ENCODE data around the gene IL4R. TPM values are rescaled to one million over a fixed set of nuclear protein-coding genes. Genes with fewer than 3 reads are reported as not detected.

IL4R gene
- total and polyA plus RNA-seq, 3 experiments from 2014 or later = 41.6 to 142 (median 140) TPM

DNA sequence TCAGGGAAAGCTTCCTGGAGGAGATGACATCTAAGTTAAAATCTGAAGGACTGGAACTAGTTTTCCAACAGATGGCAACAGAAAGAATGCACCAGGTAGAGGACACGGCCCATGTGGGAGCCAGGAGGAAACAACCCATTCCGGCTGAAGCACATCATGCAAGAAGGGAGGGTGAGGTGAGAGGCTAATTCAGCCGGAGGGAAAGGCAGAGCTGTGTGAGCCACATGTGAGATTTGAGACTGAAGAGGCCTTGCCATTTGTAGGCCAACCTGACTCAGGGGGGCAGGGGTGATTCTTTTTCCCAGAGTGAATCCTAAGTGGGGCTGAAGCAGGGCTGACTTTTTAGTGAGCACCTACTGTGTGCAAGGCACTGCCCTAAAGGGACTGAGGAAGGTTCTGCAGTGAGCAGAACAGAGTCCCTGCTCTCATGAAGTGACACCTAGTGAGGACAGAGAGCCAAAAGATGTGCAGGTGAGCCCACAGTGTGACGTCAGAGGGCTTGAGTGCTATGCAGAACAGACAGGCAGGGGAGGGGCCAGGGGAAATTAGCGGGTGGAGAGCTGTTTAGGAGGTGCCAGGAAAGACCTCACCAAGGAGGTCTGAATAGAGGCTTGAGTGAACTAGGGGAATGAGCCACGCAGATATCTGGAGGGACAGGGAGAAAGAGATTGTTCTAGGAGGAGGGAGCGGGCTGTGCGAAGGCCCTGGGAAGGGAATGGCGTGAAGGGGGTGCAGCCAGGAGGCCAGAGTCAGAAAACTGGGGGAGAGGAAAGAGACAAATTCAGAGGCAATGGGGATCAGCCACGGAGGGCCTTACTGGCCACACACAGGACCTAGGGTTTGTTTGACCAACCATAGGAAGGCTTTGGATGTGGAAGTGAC, 68.4 kb downstream of the IL4R start:
- Mint-ChIP-seq H3K9me3 (peaks cover 6 to 10% (median 8%) of the 10 kb centered on the region in 5 donors), H3K4me3 (no peak overlapping the region), H3K27me3 (no peaks in the 10 kb centered on the region), H3K4me1 (peaks cover 17 to 24% (median 23%) of the 10 kb centered on the region in 3 donors), H3K27ac (peak overlapping the region in 4 of 8 donors; percentile 22 to 65 (median 52)), H3K36me3 (peaks cover 0 to 13% (median 3%) of the 10 kb centered on the region in 3 donors)
- POLR2A ChIA-PET = no interaction called here
- H3K9me3 ChIP-seq (ENCODE audit: low read length) = no peaks in the 10 kb centered on the region
- H3K4me1 ChIP-seq (ENCODE audit: insufficient read depth, low read length) = peaks cover 19% of the 10 kb centered on the region
- no peaks in the 10 kb centered on the region for H3K36me3 ChIP-seq (ENCODE audit: insufficient read depth, low read length)
- CTCF ChIA-PET = no interaction called here
- H3K27me3 ChIP-seq (ENCODE audit: insufficient read depth, low read length, poor library complexity, severe bottlenecking) = no peaks in the 10 kb centered on the region
- H3K27ac ChIP-seq (ENCODE audit: low read depth, low read length) = no peak overlapping the region
- DNase-seq = no peak
- H3K4me3 ChIP-seq (ENCODE audit: low read length) = no peak overlapping the region

DNA sequence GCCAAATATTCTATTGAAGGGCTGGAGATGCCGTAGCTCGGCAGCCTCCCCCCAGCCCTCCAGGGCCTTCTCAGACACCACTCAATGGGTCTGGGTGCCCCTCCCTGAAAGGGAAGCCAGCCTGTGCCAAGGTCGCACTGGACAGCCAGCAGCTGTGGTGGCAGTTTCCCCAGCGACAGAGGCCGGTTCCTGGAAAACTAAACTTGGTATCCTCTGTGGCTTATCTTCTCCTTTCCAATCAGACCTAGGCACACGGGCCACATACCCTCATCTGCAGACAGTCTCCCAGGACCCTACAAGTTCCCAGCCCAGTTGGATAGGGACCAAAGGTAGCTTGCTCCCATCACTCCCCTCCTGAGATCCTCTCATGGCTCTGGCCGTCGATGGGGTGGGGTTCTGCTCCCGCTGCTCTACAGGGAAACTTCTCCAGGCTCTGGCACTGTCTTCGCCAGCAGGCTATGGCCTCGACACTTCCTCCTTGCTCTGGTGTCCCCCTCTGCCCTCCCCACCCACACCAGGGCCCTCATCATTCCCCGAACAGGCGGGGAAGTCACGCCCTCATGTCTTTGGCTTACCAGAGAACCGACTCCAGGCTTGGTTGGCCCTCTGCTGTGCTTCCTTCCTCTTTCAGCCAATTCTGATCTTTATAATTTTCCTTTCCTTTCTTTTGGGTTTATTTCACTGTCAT, 69.9 kb downstream of the IL4R start:
- Histone ChIP-seq H3K4me1 (ENCODE audit: insufficient read depth, low read length) (peaks cover 6% of the 10 kb centered on the region), H3K36me3 (ENCODE audit: insufficient read depth, low read length) (no peaks in the 10 kb centered on the region), H3K27ac (ENCODE audit: low read depth, low read length) (no peak overlapping the region), H3K27me3 (ENCODE audit: insufficient read depth, low read length, poor library complexity, severe bottlenecking) (no peaks in the 10 kb centered on the region), H3K9me3 (ENCODE audit: low read length) (no peaks in the 10 kb centered on the region), H3K4me3 (ENCODE audit: low read length) (no peak overlapping the region)
- Mint-ChIP-seq H3K36me3 (peaks cover 0 to 13% (median 3%) of the 10 kb centered on the region in 3 donors), H3K4me3 (no peak overlapping the region), H3K4me1 (peaks cover 6 to 10% (median 9%) of the 10 kb centered on the region in 3 donors), H3K27me3 (no peaks in the 10 kb centered on the region), H3K27ac (no peak overlapping the region), H3K9me3 (peaks cover 6 to 10% (median 8%) of the 10 kb centered on the region in 5 donors)
- CTCF ChIA-PET = interaction anchor here (1.2 to 1.4 kb wide), 2 partner anchors 9 to 10 kb away, joined by 3 read pairs; no protein-coding TSS in a partner anchor
- DNase-seq = no peak
- POLR2A ChIA-PET = no interaction called here

DNA sequence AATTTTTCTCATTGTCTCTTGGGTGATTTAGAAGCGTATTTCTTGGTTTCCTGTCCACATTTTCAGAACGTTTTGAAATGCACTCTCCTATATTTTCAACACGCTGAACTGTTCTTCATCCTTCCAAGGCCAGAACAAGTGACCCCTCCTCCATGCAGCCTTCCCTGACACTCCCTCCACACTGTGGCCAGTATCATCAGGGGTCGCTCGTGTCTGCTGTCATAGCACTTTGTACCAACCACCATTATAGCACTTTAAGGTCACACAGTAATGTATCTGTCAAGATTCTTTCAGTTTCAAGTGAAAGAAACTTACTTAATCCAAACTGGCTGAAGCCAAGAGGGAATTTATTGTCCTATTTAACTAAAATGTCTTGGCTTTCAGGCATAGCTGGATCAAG, 70.7 kb downstream of the IL4R start:
- no peaks in the 10 kb centered on the region for H3K9me3 ChIP-seq (ENCODE audit: low read length)
- H3K4me3 Mint-ChIP-seq = peak overlapping the region in 1 of 7 donors; percentile 20
- H3K27me3 ChIP-seq (ENCODE audit: insufficient read depth, low read length, poor library complexity, severe bottlenecking) = no peaks in the 10 kb centered on the region
- no peaks in the 10 kb centered on the region for H3K27me3 Mint-ChIP-seq
- no peak for DNase-seq
- H3K9me3 Mint-ChIP-seq = peaks cover 6 to 11% (median 9%) of the 10 kb centered on the region in 5 donors
- H3K27ac ChIP-seq (ENCODE audit: low read depth, low read length) = no peak overlapping the region
- no peaks in the 10 kb centered on the region for H3K36me3 ChIP-seq (ENCODE audit: insufficient read depth, low read length)
- peaks cover 3 to 7% (median 5%) of the 10 kb centered on the region in 3 donors for H3K4me1 Mint-ChIP-seq
- H3K36me3 Mint-ChIP-seq = peaks cover 0 to 13% (median 3%) of the 10 kb centered on the region in 3 donors
- CTCF ChIA-PET = interaction anchor here (1.2 to 1.7 kb wide), 3 partner anchors 9 to 17 kb away, joined by 3 to 5 read pairs (median 3); no protein-coding TSS in a partner anchor
- H3K4me3 ChIP-seq (ENCODE audit: low read length) = no peak overlapping the region
- H3K4me1 ChIP-seq (ENCODE audit: insufficient read depth, low read length) = no peaks in the 10 kb centered on the region
- H3K27ac Mint-ChIP-seq = no peak overlapping the region
- POLR2A ChIA-PET = no interaction called here

DNA sequence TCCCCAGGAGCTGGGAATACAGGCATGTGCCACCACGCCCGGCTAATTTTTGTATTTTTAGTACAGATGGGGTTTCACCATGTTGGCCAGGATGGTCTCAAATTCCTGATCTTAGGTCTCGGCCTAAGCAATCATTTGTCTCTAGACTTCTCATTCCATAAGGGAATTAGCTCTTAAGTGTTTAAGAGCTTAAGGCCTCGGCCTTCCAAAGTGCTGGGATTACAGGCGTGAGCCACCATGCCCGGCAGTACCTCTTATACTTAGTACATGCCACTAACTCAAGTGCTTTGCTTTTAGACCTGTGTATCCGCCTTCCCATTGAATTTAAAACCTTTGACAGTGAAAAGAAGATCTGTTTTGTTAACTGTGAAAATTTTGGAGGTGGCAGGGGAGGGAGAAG, 71.6 kb downstream of the IL4R start:
- no peaks in the 10 kb centered on the region for H3K4me1 ChIP-seq (ENCODE audit: insufficient read depth, low read length)
- no peak overlapping the region for H3K27ac ChIP-seq (ENCODE audit: low read depth, low read length)
- POLR2A ChIA-PET = no interaction called here
- Mint-ChIP-seq H3K4me3 (no peak overlapping the region), H3K9me3 (peaks cover 6 to 14% (median 9%) of the 10 kb centered on the region in 5 donors), H3K36me3 (peaks cover 0 to 13% (median 3%) of the 10 kb centered on the region in 3 donors), H3K4me1 (peaks cover 3 to 9% (median 6%) of the 10 kb centered on the region in 3 donors), H3K27me3 (no peaks in the 10 kb centered on the region), H3K27ac (no peak overlapping the region)
- no peaks in the 10 kb centered on the region for H3K27me3 ChIP-seq (ENCODE audit: insufficient read depth, low read length, poor library complexity, severe bottlenecking)
- H3K36me3 ChIP-seq (ENCODE audit: insufficient read depth, low read length) = no peaks in the 10 kb centered on the region
- DNase-seq = no peak
- H3K9me3 ChIP-seq (ENCODE audit: low read length) = no peaks in the 10 kb centered on the region
- CTCF ChIA-PET = interaction anchor here (1.2 to 1.7 kb wide), 2 partner anchors 18 to 61 kb away, joined by 3 to 5 read pairs; no protein-coding TSS in a partner anchor
- no peak overlapping the region for H3K4me3 ChIP-seq (ENCODE audit: low read length)

DNA sequence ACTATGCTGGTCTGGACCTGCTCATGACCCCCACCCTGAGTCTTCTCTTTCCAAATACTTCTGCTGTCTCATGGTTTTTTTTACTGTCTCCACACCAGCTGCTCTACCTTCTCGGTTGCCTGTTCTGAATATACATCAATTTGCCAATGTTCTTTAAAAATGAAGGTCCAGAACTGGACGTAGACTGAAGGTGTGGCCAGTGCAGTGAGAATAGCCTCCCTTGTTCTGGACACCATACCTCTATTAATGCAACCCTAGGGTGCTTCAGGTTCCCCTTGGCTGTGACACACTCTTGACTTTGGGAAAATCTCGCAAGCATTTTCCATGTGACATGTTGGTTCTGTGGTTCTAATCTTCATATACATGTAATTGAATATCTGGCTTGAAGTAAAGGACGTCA, 72.9 kb downstream of the IL4R start:
- ChIA-PET POLR2A (no interaction called here), CTCF (interaction anchor here (1.3 kb wide), 1 partner anchor 15 kb away, joined by 4 read pairs; no protein-coding TSS in a partner anchor)
- peaks cover 3 to 6% (median 4%) of the 10 kb centered on the region in 3 donors for H3K4me1 Mint-ChIP-seq
- Histone ChIP-seq H3K36me3 (ENCODE audit: insufficient read depth, low read length) (no peaks in the 10 kb centered on the region), H3K4me1 (ENCODE audit: insufficient read depth, low read length) (no peaks in the 10 kb centered on the region), H3K4me3 (ENCODE audit: low read length) (no peak overlapping the region), H3K9me3 (ENCODE audit: low read length) (no peaks in the 10 kb centered on the region), H3K27me3 (ENCODE audit: insufficient read depth, low read length, poor library complexity, severe bottlenecking) (no peaks in the 10 kb centered on the region), H3K27ac (ENCODE audit: low read depth, low read length) (no peak overlapping the region)
- H3K9me3 Mint-ChIP-seq = peaks cover 6 to 16% (median 9%) of the 10 kb centered on the region in 5 donors
- DNase-seq = no peak
- no peaks in the 10 kb centered on the region for H3K27me3 Mint-ChIP-seq
- H3K27ac Mint-ChIP-seq = no peak overlapping the region
- H3K36me3 Mint-ChIP-seq = peaks cover 0 to 13% (median 3%) of the 10 kb centered on the region in 3 donors
- no peak overlapping the region for H3K4me3 Mint-ChIP-seq

DNA sequence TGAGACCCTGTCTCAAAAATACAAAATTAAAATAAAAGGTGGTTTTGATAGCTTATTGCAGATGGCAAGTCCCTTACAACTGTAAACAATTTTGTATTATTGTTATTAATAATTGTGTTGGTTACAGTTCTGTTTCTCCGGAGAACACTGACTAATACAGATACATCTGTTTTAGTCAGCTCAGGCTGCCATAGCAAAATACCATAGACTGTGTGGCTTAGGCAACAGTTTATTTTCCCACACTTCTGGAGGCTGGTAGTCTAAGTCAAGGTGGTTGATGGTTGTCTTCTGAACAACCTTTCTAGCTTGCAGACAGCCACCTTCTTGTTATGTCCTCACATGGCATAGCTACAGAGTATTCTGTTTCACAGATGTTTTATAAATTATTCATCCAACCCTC, 74.0 kb downstream of the IL4R start:
- no peak for DNase-seq
- Histone ChIP-seq H3K4me3 (ENCODE audit: low read length) (no peak overlapping the region), H3K27me3 (ENCODE audit: insufficient read depth, low read length, poor library complexity, severe bottlenecking) (no peaks in the 10 kb centered on the region), H3K9me3 (ENCODE audit: low read length) (no peaks in the 10 kb centered on the region), H3K36me3 (ENCODE audit: insufficient read depth, low read length) (no peaks in the 10 kb centered on the region), H3K27ac (ENCODE audit: low read depth, low read length) (no peak overlapping the region), H3K4me1 (ENCODE audit: insufficient read depth, low read length) (no peaks in the 10 kb centered on the region)
- ChIA-PET POLR2A (no interaction called here), CTCF (interaction anchor here (1.3 to 2.2 kb wide), 3 partner anchors 12 to 20 kb away, joined by 4 to 6 read pairs (median 6); no protein-coding TSS in a partner anchor)
- Mint-ChIP-seq H3K27ac (peak overlapping the region in 1 of 8 donors; percentile 8), H3K9me3 (peaks cover 9 to 26% (median 17%) of the 10 kb centered on the region in 5 donors), H3K27me3 (no peaks in the 10 kb centered on the region), H3K36me3 (peaks cover 0 to 20% (median 3%) of the 10 kb centered on the region in 3 donors), H3K4me3 (no peak overlapping the region), H3K4me1 (peaks cover 3 to 7% (median 6%) of the 10 kb centered on the region in 3 donors)

DNA sequence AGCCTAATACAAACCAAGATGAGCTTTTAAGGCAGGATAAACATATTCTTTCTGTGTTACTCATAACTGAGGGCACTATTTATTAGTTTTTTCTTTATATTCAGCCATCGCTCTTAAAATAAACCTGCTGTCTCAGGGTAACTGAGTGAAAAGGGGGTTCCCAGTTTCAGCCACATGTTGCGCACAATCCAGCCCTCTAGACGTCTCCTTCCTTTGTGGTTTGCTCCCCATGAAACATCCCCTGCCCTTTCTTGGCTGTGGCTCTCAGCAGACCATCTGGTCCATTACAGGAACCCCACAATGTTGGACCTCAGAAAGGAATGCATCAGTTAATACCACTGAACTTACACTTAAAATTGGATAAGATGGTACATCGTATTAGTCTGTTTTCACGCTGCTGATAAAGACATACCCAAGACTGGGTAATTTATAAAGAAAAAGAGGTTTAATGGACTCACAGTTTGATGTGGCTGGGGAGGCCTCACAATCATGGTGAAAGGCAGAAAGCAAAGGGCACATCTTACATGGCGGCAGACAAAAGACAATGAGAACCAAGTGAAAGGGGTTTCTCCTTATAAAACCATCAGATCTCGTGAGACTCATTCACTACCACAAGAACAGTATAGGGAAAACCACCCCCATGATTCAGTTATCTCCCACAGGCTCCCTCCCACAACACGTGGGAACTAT, 75.6 kb downstream of the IL4R start:
- H3K4me1 ChIP-seq (ENCODE audit: insufficient read depth, low read length) = no peaks in the 10 kb centered on the region
- peaks cover 10 to 17% (median 16%) of the 10 kb centered on the region in 3 donors for H3K4me1 Mint-ChIP-seq
- H3K9me3 ChIP-seq (ENCODE audit: low read length) = peaks cover under 1% of the 10 kb centered on the region
- H3K4me3 ChIP-seq (ENCODE audit: low read length) = no peak overlapping the region
- H3K36me3 ChIP-seq (ENCODE audit: insufficient read depth, low read length) = no peaks in the 10 kb centered on the region
- peak overlapping the region in 1 of 7 donors; percentile 44 for H3K4me3 Mint-ChIP-seq
- peak overlapping the region in 2 of 8 donors; percentile 76 to 90 for H3K27ac Mint-ChIP-seq
- peaks cover 0 to 29% (median under 1%) of the 10 kb centered on the region in 3 donors for H3K36me3 Mint-ChIP-seq
- H3K27ac ChIP-seq (ENCODE audit: low read depth, low read length) = no peak overlapping the region
- no peaks in the 10 kb centered on the region for H3K27me3 Mint-ChIP-seq
- ChIA-PET CTCF (interaction anchor here (1.9 to 2.2 kb wide), 2 partner anchors 14 to 22 kb away, joined by 6 read pairs; no protein-coding TSS in a partner anchor), POLR2A (no interaction called here)
- H3K9me3 Mint-ChIP-seq = peaks cover 7 to 29% (median 24%) of the 10 kb centered on the region in 5 donors
- H3K27me3 ChIP-seq (ENCODE audit: insufficient read depth, low read length, poor library complexity, severe bottlenecking) = no peaks in the 10 kb centered on the region
- no peak for DNase-seq
